K562 (cell line): ENCODE data around the gene BRPF1. TPM values are rescaled to one million over a fixed set of nuclear protein-coding genes. Genes with fewer than 3 reads are reported as not detected.

Source experiments
- ATAC-seq: fragments of 200-7000 bp; cut with Tn5 transposase; 3 replicates; pipeline ENCODE4 v1.9.1; 2020; ENCODE audit warnings: moderate library complexity
- BruUV-seq: library from RNA; stranded (reverse); fragments of 400-500 nt; replicated peaks from 2 replicates; lab custom pipeline; 2021; lab: Mats Ljungman, UMichigan
- CTCF ChIA-PET: fragments of 300-600 bp; formaldehyde crosslinking; extraction: SDS; loops from one replicate; lab custom pipeline; 2021; ENCODE audit warnings: low intra/inter-chr PET ratio; lab: Yijun Ruan, JAX
- POLR2A ChIA-PET: fragments of 300-600, 350-650 bp; sonication (Branson Sonifier 250); formaldehyde crosslinking; extraction: SDS; loops from one replicate; lab custom pipeline; 2021; ENCODE audit warnings: antibody characterized with exemption, inconsistent platforms; lab: Yijun Ruan, JAX
- DNase-seq, 4 experiments: peaks; one replicate each; pipeline versions ENCODE4 v3.0.0 to v3.0.0-alpha.2; 2011 to 2018; ENCODE audit warnings: low spot score in 3 of 4, mixed read lengths in 3 of 4; ENCODE audit errors: extremely low read depth in 1 of 4
- FAIRE-seq: peaks from 2 replicates; lab custom pipeline; 2011; peaks lifted over from hg19 to GRCh38; lab: Jason Lieb, UNC
- H2AFZ ChIP-seq: 2 replicates; pipeline ENCODE4 v1.6.0; 2011; ENCODE audit warnings: low read depth, low read length, control low read depth, inconsistent platforms
- H3K27ac ChIP-seq: fragments of 200-600 bp; 3 replicates; pipeline ENCODE4 v1.8.0; 2011; ENCODE audit warnings: low read depth, mild to moderate bottlenecking, control low read depth, inconsistent platforms, low read length, moderate library complexity, mixed read lengths; ENCODE audit errors: extremely low read depth
- H3K27me3 ChIP-seq, 2 experiments: fragments of 300-600 bp in 1 of 2; 2 replicates in 1 of 2; 3 replicates in 1 of 2; pipeline versions ENCODE4 v1.6.0 to v1.8.0; 2011; ENCODE audit warnings: inconsistent platforms in 2 of 2, low read length in 2 of 2, mild to moderate bottlenecking in 1 of 2, mixed read lengths in 1 of 2, moderate library complexity in 1 of 2; ENCODE audit not compliant: control insufficient read depth in 2 of 2, insufficient read depth in 2 of 2
- H3K36me3 ChIP-seq: fragments of 300-600 bp; 3 replicates; pipeline ENCODE4 v1.8.0; 2011; ENCODE audit warnings: mild to moderate bottlenecking, low read length, inconsistent platforms; ENCODE audit not compliant: control insufficient read depth, insufficient read depth
- H3K4me1 ChIP-seq, 2 experiments: fragments of 200-600 bp in 1 of 2; replicated peaks in 1 of 2; 2 replicates in 1 of 2; 3 replicates in 1 of 2; pipeline versions ENCODE4 v1.5.1 to v1.8.0; 2011; ENCODE audit warnings: inconsistent platforms in 2 of 2, low read length in 2 of 2, mild to moderate bottlenecking in 1 of 2, mixed read lengths in 1 of 2, moderate library complexity in 1 of 2; ENCODE audit not compliant: control insufficient read depth in 2 of 2, insufficient read depth in 2 of 2
- H3K4me2 ChIP-seq: 2 replicates; pipeline ENCODE4 v1.6.1; 2011; ENCODE audit warnings: low read length, control low read depth, inconsistent platforms, mixed read lengths; ENCODE audit not compliant: insufficient read depth
- H3K4me3 ChIP-seq: fragments of 200-600 bp; sonication (generic), shearing (Covaris generic); 2 replicates; pipeline ENCODE4 v1.5.1; 2016; ENCODE audit warnings: control low read depth, inconsistent platforms
- H3K79me2 ChIP-seq: fragments of 200-600 bp; 3 replicates; pipeline ENCODE4 v1.8.0; 2011; ENCODE audit warnings: low read length, inconsistent platforms; ENCODE audit not compliant: control insufficient read depth, insufficient read depth
- H3K9ac ChIP-seq, 2 experiments: 2 replicates each; pipeline versions ENCODE4 v1.6.0 to v1.6.1; 2011; ENCODE audit warnings: low read depth in 2 of 2, low read length in 2 of 2, control low read depth in 1 of 2, inconsistent platforms in 1 of 2, mild to moderate bottlenecking in 1 of 2, mixed read lengths in 1 of 2; ENCODE audit not compliant: insufficient read depth in 1 of 2
- H3K9me1 ChIP-seq: one replicate; pipeline ENCODE4 v1.6.0; 2011; ENCODE audit warnings: inconsistent platforms, mild to moderate bottlenecking, low read length, moderate library complexity; ENCODE audit not compliant: control insufficient read depth, insufficient read depth
- H3K9me3 ChIP-seq: replicated peaks from 2 replicates; pipeline ENCODE4 v1.5.1; 2011; ENCODE audit warnings: low read depth, low read length, inconsistent platforms; ENCODE audit not compliant: control insufficient read depth, insufficient read depth
- H4K20me1 ChIP-seq: replicated peaks from 2 replicates; pipeline ENCODE4 v1.6.1; 2011; ENCODE audit warnings: low read length, inconsistent platforms, mixed read lengths; ENCODE audit not compliant: control insufficient read depth, insufficient read depth
- FOXK1 ChIP-seq: sonication (generic); formaldehyde crosslinking; IDR thresholded peaks from 2 replicates; pipeline ENCODE4 v1.8.0; 2022; ENCODE audit warnings: missing genetic modification reagents, mild to moderate bottlenecking, borderline replicate concordance
- NEUROD1 ChIP-seq: fragments of 150-350 bp; IDR thresholded peaks from 2 replicates; pipeline ENCODE4 v1.6.1; 2014; ENCODE audit warnings: borderline replicate concordance, low read length, low read depth; ENCODE audit not compliant: partially characterized antibody
- POLR2G ChIP-seq: fragments of 200-400 bp; formaldehyde crosslinking; IDR thresholded peaks from 2 replicates; pipeline ENCODE4 v1.6.1; 2017; ENCODE audit warnings: low read depth, mild to moderate bottlenecking, antibody characterized with exemption, low read length, moderate library complexity
- RBFOX2 ChIP-seq: fragments of 200-400 bp; formaldehyde crosslinking; IDR thresholded peaks from 2 replicates; pipeline ENCODE4 v1.6.1; 2017; ENCODE audit warnings: low read depth, mild to moderate bottlenecking, low read length, moderate library complexity
- ZNF785 ChIP-seq: fragments of 250-450 bp; sonication (Bioruptor Pico); IDR thresholded peaks from 2 replicates; pipeline ENCODE4 v1.4.0; 2020; ENCODE audit warnings: mild to moderate bottlenecking
- WGBS: fragments of 100-300 bp; shearing (Covaris generic); methylation state at CpG from one replicate; pipeline ENCODE4 v1.1.6; 2016; ENCODE audit warnings: low coverage, mixed read lengths; ENCODE audit not compliant: insufficient coverage; ENCODE audit errors: missing lambda C conversion rate; 5-methylcytosine and 5-hydroxymethylcytosine counted together
- in situ Hi-C: fragments of 300-500 bp; cut with MboI; formaldehyde crosslinking; loops from 4 replicates; pipeline ENCODE4 v1.15.0; 2018; ENCODE audit warnings: inconsistent platforms, mixed read lengths
- intact Hi-C: fragments of 100-400 bp; cut with micrococcal nuclease; formaldehyde crosslinking; loops from 2 replicates; pipeline ENCODE4 v1.14.2; 2022
- polyA plus RNA-seq, 8 experiments: library from polyadenylated mRNA; depleted of rRNA in 4 of 8; stranded (reverse) in 5 of 8; unstranded in 3 of 8; fragments of >200 nt; fragmentation: Nextera tagmentation in 2 of 8; fragmentation: Illumina TruSeq in 1 of 8; extraction: Ambion mirVana in 2 of 8; extraction: Trizol in 1 of 8; gene quantifications; 2 replicates each; pipeline versions ENCODE4 v1.2.1 to v1.2.3, GENCODE V29; 2011 to 2014; ENCODE audit warnings: inconsistent platforms in 1 of 8, missing spikeins in 1 of 8
- total RNA-seq, 7 experiments: library from RNA; depleted of rRNA in 6 of 7; stranded (reverse); fragments of >200 nt in 6 of 7; fragmentation: Illumina TruSeq in 2 of 7; extraction: Trizol in 2 of 7; gene quantifications; 2 replicates each; pipeline versions ENCODE4 v1.2.1 to v1.2.3, GENCODE V29; 2011 to 2021; ENCODE audit warnings: low replicate concordance in 1 of 7

BRPF1 gene
- total and polyA plus RNA-seq, 9 of the 15 experiments (the other 6 are each of a cell fraction or from before 2014, with no cell fraction given): 1.1 to 40.2 (median 23.5) TPM

GRCh38 chr3:9791127-9791526 lies 59.6 kb downstream of the BRPF1 start:
- peaks cover 3% of the 10 kb centered on the region; the same call in 1 of the 2 replicates for H4K20me1 ChIP-seq
- peak overlapping the region; percentile 99; the same call in 1 of the 2 replicates for H3K4me3 ChIP-seq
- WGBS: 89% methylated on average over 11 of the region's 11 CpGs
- H2AFZ ChIP-seq: no peak overlapping the region
- no peak for FAIRE-seq
- H3K9ac ChIP-seq: peak overlapping the region; percentile 94 to 100
- no peaks in the 10 kb centered on the region for H3K9me3 ChIP-seq
- no TSS peak for BruUV-seq
- ChIA-PET POLR2A (interaction anchor here (0.6 to 2.9 kb wide), 10 partner anchors 9 to 497 kb away, joined by 3 to 49 read pairs (median 4); partner anchors contain the start of gene OGG1), CTCF (no interaction called here)
- H3K4me1 ChIP-seq: peaks cover 26 to 30% of the 10 kb centered on the region in 2 experiments
- intact Hi-C loops: loop anchor here (5.0 to 10.0 kb wide), 2 partner anchors 74 to 286 kb away; no protein-coding TSS in a partner anchor
- in situ Hi-C loops: no loop called here
- H3K9me1 ChIP-seq: peaks cover 3% of the 10 kb centered on the region
- peaks cover 73% of the 10 kb centered on the region for H3K36me3 ChIP-seq
- peak overlapping the region; percentile 100 for H3K4me2 ChIP-seq
- DNase-seq: no peak
- peak overlapping the region; percentile 100 for H3K27ac ChIP-seq
- TF ChIP-seq RBFOX2 (peak; percentile 55), ZNF785 (CRISPR knock-in tag) (no peak), POLR2G (peak; percentile 65), NEUROD1 (no peak), FOXK1 (CRISPR knock-in tag) (0 out of 2 replicates have a peak, but pooled peaks have one; percentile 55)
- H3K79me2 ChIP-seq: peaks cover 55% of the 10 kb centered on the region
- no peak for ATAC-seq
- no peaks in the 10 kb centered on the region for H3K27me3 ChIP-seq
